Esophagus squamous epithelium (tissue), 5 donors: ENCODE results near the gene SF1. TPM values are rescaled to one million over a fixed set of nuclear protein-coding genes. Genes with fewer than 3 reads are reported as not detected.

Experiments used
- DNase-seq: peaks from one replicate; lab custom pipeline; 2025; lab: John Stamatoyannopoulos, UW
- H3K27ac ChIP-seq, 4 donors: fragments of 200-600 bp; sonication (generic); one replicate each; pipeline ENCODE4 v1.5.1; 2016 to 2019; ENCODE audit warnings: mild to moderate bottlenecking in 1 of 4
- H3K27me3 ChIP-seq, 4 donors: fragments of 200-600 bp; sonication (generic); 1 replicate in 3 of 4; 2 replicates in 1 of 4; pipeline versions ENCODE4 v1.5.1 to v1.6.0; 2017 to 2021; ENCODE audit warnings: antibody characterized with exemption in 1 of 4
- H3K36me3 ChIP-seq, 3 donors: fragments of 200-600 bp; sonication (generic); one replicate each; pipeline ENCODE4 v1.5.1; 2016 to 2019
- H3K4me1 ChIP-seq, 3 donors: fragments of 200-600 bp; sonication (generic); one replicate each; pipeline ENCODE4 v1.5.1; 2017 to 2019
- H3K4me3 ChIP-seq, 4 donors: fragments of 200-600 bp; sonication (generic); 1 replicate in 3 of 4; 2 replicates in 1 of 4; pipeline ENCODE4 v1.5.1; 2016 to 2019; ENCODE audit warnings: mild to moderate bottlenecking in 2 of 4, moderate library complexity in 1 of 4
- H3K9me3 ChIP-seq, 3 donors: fragments of 200-600 bp; sonication (generic); one replicate each; pipeline ENCODE4 v1.5.1; 2016 to 2019
- POLR2A ChIP-seq, 4 donors: fragments of 450-650 bp; IDR thresholded peaks; one replicate each; pipeline ENCODE4 v1.6.1; 2017; ENCODE audit warnings: antibody characterized with exemption in 4 of 4, mild to moderate bottlenecking in 4 of 4, moderate library complexity in 3 of 4
- WGBS, 2 donors: methylation state at CpG; one replicate each; pipeline ENCODE4 v1.1.5; 2018; 5-methylcytosine and 5-hydroxymethylcytosine counted together
- intact Hi-C: fragments of 100-400 bp; cut with DNase I; formaldehyde crosslinking; loops from one replicate; pipeline ENCODE4 v1.15.0; 2022
- total RNA-seq, 4 donors: library from RNA; depleted of rRNA; stranded (reverse); fragments of >200 nt; gene quantifications; one replicate each; pipeline ENCODE4 v1.1.0, GENCODE V29; 2016
- TF ChIP-seq, protein P1 (sequence below), 6 experiments: fragments of 450-650 bp in 4 of 6; fragments of 200-600 bp in 2 of 6; sonication (generic) in 2 of 6; IDR thresholded peaks; one replicate each; pipeline ENCODE4 v1.5.1; 2016 to 2019; ENCODE audit warnings: antibody characterized with exemption in 6 of 6, mild to moderate bottlenecking in 4 of 6, moderate library complexity in 4 of 6
- donor health status: DM: yes; HTN: yes; CAD: no.

Gene SF1
- total RNA-seq, 4 donors from 2014 or later: 136 to 292 (median 223) TPM

DNA sequence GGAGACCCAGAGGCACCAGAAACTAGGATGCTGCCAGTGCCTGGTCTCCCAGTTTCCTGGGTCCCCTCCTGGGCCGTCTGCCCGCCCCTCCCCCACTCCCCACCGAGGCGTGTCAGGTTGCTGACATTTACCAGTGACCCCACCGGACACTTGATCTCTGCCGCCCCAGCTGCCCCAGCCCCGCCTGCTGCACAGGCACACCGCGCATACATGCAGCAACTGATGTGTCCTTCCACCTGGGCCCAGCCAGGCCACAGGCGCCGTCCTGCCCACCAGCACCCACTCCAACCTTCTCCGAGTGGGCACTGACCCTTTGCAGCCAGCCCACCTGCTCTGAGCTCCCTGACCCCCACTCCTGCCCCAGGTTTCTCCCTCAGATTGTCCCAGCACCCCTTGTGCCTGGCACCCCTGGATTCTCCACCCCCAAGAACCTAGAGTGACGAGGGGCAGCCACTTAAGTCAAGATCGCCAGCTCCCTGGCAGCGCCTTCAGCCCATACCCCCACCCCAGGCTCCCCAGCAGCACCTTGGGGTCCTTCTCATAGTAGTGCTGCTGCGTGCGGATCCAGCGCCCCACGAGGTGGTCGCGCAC is 19.1 kb downstream of the SF1 start:
- WGBS, 2 donors: 76 to 77% methylated on average over 11 to 15 of the region's 21 CpGs
- peaks cover 7 to 23% (median 13%) of the 10 kb centered on the region in 3 donors for H3K36me3 ChIP-seq
- peaks cover 23 to 59% (median 44%) of the 10 kb centered on the region in 3 donors for H3K4me1 ChIP-seq
- peak overlapping the region in 3 of 4 donors; percentile 14 to 44 (median 21) for H3K4me3 ChIP-seq
- H3K27ac ChIP-seq: peak overlapping the region; percentile 37 to 85 (median 64)
- no peak for TF ChIP-seq POLR2A (IDR thresholded peaks at IDR 0.05)
- TF ChIP-seq, protein P1, sequence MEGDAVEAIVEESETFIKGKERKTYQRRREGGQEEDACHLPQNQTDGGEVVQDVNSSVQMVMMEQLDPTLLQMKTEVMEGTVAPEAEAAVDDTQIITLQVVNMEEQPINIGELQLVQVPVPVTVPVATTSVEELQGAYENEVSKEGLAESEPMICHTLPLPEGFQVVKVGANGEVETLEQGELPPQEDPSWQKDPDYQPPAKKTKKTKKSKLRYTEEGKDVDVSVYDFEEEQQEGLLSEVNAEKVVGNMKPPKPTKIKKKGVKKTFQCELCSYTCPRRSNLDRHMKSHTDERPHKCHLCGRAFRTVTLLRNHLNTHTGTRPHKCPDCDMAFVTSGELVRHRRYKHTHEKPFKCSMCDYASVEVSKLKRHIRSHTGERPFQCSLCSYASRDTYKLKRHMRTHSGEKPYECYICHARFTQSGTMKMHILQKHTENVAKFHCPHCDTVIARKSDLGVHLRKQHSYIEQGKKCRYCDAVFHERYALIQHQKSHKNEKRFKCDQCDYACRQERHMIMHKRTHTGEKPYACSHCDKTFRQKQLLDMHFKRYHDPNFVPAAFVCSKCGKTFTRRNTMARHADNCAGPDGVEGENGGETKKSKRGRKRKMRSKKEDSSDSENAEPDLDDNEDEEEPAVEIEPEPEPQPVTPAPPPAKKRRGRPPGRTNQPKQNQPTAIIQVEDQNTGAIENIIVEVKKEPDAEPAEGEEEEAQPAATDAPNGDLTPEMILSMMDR (IDR thresholded peaks at IDR 0.05): no peak
- intact Hi-C loops: no loop called here
- H3K27me3 ChIP-seq: no peaks in the 10 kb centered on the region
- no peaks in the 10 kb centered on the region for H3K9me3 ChIP-seq
- no peak for DNase-seq

DNA sequence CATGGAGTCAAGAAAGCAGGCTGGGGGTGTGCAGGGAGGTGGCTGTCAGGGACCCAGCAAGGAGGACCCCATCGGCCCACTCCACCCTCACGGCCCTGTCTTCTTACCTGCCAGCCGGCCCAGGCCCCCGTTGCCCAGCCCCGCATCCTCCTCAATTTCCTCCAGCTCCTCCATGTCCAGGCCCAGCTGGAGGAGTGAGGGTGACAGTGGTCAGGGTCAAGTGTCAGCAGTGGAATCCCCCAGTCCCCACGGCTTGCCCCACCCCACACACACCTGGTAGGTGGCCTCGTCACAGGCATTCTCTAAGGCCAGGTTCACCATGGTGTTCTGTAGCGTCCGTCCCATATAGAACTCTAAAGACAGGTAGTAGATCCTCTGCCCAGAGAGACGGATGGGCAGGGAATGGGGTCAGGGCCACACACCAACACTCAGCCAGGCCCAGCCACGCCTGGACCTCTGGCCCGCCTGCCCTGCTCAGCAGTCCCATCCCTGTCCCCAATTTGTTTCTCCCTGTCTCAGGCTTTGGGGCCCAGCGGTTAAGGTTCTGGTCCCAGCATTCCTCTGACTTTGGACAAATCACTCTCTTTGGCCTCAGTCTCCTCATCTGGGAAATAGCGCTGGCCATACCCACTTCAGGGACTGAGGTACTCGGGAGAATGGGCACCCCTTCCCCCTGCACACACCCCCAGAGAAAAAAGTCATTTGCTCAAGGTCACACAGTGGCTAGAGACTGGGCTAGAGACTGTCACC is 19.8 kb downstream of the SF1 start:
- Histone ChIP-seq H3K4me3 (peak overlapping the region in 1 of 4 donors; percentile 14), H3K27ac (peak overlapping the region in 3 of 4 donors; percentile 47 to 85 (median 82))
- DNase-seq: no peak

DNA sequence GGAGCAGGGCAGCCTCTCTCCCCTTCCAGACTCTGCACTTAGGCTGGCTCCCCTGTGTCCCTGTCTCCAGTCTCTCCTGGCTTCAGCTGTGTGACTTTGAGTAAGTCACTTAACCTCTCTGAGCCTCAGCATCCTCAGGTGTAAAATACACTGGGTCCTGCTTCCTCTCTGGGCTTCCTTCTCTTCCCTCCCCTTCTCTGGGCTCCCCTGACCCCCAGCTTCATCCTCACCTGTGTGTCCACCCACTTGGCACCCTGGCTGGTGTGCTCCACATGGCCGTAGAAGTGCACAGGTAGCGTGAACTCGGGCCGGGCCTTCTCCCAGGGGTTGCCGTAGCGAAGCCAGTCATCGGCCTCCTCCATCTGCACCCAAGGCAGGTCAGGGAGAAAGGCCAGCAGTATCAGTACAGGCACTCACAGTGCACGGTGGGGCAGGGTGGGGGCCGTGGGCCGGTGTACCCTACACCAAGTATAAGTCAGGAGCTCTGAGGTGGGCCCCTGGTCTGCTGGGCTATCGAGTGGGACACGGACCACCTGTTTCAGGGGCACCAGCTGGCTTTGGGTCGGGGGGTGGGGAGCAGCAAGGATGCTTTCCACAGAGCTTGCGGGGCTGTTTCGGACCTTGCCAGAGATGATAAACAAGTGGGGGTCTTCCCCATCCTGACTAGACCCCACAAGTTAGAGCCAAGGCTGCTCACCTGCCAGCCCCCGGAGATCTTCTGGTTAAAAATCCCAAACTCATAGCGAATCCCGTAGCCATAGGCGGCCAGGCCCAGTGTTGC is 20.6 kb downstream of the SF1 start:
- no peak for DNase-seq
- TF ChIP-seq, protein P1 (IDR thresholded peaks at IDR 0.05): no peak
- no peak for TF ChIP-seq POLR2A (IDR thresholded peaks at IDR 0.05)
- intact Hi-C loops: no loop called here
- Histone ChIP-seq H3K27me3 (no peaks in the 10 kb centered on the region), H3K9me3 (no peaks in the 10 kb centered on the region), H3K4me1 (peaks cover 9 to 44% (median 29%) of the 10 kb centered on the region in 3 donors), H3K36me3 (peaks cover 0 to 8% (median 0%) of the 10 kb centered on the region in 3 donors), H3K27ac (no peak overlapping the region), H3K4me3 (no peak overlapping the region)
- 85 to 87% methylated on average over 3 of the region's 19 CpGs for WGBS, 2 donors

More for the DNA sequence above, 19.8 kb downstream of the SF1 start:
- no peaks in the 10 kb centered on the region for H3K9me3 ChIP-seq
- peaks cover 0 to 16% (median 5%) of the 10 kb centered on the region in 3 donors for H3K36me3 ChIP-seq
- H3K27me3 ChIP-seq: no peaks in the 10 kb centered on the region
- 77 to 83% methylated on average over 3 to 14 of the region's 15 CpGs for WGBS, 2 donors
- no peak for TF ChIP-seq POLR2A (IDR thresholded peaks at IDR 0.05)
- TF ChIP-seq, protein P1 (IDR thresholded peaks at IDR 0.05): no peak
- intact Hi-C loops: no loop called here
- H3K4me1 ChIP-seq: peaks cover 16 to 51% (median 37%) of the 10 kb centered on the region in 3 donors

DNA sequence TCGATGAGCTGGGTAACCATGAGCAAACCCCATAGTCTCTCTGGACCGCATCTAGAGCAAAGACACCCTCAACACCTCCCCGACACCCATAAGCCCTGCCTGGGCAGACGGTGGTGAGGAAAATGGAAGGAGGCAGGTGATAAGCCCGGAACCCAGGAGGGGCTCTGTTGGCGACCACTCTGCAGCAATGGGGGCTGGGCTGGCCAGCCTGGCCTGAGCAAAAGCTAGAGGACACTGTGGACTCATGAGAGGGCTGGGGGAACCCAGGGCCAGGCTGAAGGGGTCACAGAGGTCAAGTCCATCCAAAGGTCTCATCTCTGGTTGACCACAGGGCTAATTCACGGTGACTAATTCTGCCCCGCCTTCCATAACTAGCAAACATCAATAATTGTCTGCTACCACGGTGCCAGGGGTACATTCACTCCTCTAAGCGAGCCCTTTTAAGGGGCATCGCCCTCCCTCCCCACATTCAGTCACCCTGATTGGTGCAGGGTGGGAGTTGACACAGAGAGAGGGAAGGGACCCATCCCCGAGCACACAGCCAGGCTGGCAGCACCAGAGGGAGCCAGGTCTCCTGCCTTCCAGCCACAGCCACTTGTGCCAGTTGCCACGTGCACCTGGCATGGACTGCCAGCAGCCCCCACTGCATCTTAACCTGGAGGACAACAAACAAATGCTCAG is 22.5 kb downstream of the SF1 start:
- Histone ChIP-seq H3K36me3 (no peaks in the 10 kb centered on the region), H3K4me3 (no peak overlapping the region), H3K9me3 (no peaks in the 10 kb centered on the region), H3K27ac (no peak overlapping the region), H3K4me1 (peaks cover 6 to 24% (median 17%) of the 10 kb centered on the region in 3 donors), H3K27me3 (no peaks in the 10 kb centered on the region)
- WGBS, 2 donors: 79 to 88% methylated on average over 7 of the region's 13 CpGs
- DNase-seq: no peak
- no peak for TF ChIP-seq POLR2A (IDR thresholded peaks at IDR 0.05)
- TF ChIP-seq, protein P1 (IDR thresholded peaks at IDR 0.05): no peak
- intact Hi-C loops: no loop called here
